ENCODE measurements around the gene OSBPL2. TPM values are rescaled to one million over a fixed set of nuclear protein-coding genes. Genes with fewer than 3 reads are reported as not detected.

OSBPL2 gene
- total RNA-seq, 2 experiments from 2014 or later: 17.2 to 40.0 TPM

DNA sequence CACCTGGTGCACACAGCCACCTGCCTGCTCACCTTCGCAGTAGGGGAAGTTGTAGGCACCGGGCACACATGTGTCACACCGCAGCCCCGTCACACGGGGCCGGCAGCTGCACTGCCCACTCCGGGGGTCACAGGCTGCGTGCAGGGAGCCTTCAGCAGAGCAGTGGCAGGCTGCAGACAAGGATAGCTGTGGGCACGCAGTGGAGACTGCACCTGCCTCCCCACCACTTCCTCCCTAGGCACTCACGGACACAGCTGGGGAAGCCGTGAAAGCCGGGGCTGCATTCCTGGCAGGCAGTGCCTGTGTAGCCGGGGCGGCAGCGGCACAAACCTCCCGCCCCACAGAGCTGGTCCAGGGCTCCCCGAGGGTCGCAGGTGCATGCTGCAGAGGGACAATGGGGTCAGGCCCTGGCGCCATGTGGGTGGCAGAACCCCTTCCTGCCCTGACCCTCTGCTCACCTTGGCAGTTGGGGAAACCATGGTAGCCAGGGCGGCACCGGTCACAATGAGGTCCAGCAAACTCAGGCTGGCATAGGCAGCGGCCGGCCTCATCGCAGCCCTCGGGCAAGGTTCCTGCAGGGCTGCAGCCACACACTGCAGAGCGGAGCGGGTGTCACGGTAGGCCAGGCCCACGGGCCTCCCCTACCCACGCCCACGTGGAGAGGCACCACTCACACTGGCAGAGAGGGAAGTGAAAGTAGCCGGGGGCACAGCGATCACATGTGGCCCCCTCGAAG is 99.4 kb downstream of the OSBPL2 start:
- Histone ChIP-seq H3K27ac (ENCODE audit: low read depth, low read length, poor library complexity, severe bottlenecking) (peak overlapping the region; percentile 97), H3K4me3 (ENCODE audit: low read depth, low read length, poor library complexity, severe bottlenecking) (peak overlapping the region; percentile 20), H3K79me2 (ENCODE audit: insufficient read depth, low read depth, low read length) (peaks cover 4% of the 10 kb centered on the region; the same call in 1 of the 2 replicates), H3K9me2 (ENCODE audit: insufficient read depth, low read length) (no peaks in the 10 kb centered on the region), H3K4me1 (ENCODE audit: insufficient read depth, low read length, poor library complexity, severe bottlenecking) (peaks cover 69% of the 10 kb centered on the region), H3K9me3 (ENCODE audit: low read length) (0 out of 2 replicates have a peak, but pooled peaks cover 7% of the 10 kb centered on the region), H2AFZ (ENCODE audit: low read length) (no peak overlapping the region), H3K36me3 (ENCODE audit: insufficient read depth, low read length) (peaks cover 34% of the 10 kb centered on the region), H3K4me2 (ENCODE audit: low read length) (peak overlapping the region; percentile 76), H4K20me1 (ENCODE audit: insufficient read depth, low read length) (no peaks in the 10 kb centered on the region)
- TF ChIP-seq, protein P1, sequence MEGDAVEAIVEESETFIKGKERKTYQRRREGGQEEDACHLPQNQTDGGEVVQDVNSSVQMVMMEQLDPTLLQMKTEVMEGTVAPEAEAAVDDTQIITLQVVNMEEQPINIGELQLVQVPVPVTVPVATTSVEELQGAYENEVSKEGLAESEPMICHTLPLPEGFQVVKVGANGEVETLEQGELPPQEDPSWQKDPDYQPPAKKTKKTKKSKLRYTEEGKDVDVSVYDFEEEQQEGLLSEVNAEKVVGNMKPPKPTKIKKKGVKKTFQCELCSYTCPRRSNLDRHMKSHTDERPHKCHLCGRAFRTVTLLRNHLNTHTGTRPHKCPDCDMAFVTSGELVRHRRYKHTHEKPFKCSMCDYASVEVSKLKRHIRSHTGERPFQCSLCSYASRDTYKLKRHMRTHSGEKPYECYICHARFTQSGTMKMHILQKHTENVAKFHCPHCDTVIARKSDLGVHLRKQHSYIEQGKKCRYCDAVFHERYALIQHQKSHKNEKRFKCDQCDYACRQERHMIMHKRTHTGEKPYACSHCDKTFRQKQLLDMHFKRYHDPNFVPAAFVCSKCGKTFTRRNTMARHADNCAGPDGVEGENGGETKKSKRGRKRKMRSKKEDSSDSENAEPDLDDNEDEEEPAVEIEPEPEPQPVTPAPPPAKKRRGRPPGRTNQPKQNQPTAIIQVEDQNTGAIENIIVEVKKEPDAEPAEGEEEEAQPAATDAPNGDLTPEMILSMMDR (conservative IDR thresholded peaks at IDR 0.05; ENCODE audit: low read length): no peak
- TF ChIP-seq EZH2phosphoT487 (IDR thresholded peaks at IDR 0.05; ENCODE audit: borderline replicate concordance, low read depth, low read length): no peak
- ChIA-PET CTCF (ENCODE audit: unreplicated experiment) (no interaction called here), POLR2A (no interaction called here)
- BruUV-seq (replicated peaks): no TSS peak
- peak; percentile 92 for DNase-seq (ENCODE audit: low spot score)
- intact Hi-C loops (cut with micrococcal nuclease; ENCODE audit: unreplicated experiment): loop anchor here (1.0 to 5.0 kb wide), 3 partner anchors 35 to 270 kb away; partner anchors contain the start of genes ADRM1 and RPS21

DNA sequence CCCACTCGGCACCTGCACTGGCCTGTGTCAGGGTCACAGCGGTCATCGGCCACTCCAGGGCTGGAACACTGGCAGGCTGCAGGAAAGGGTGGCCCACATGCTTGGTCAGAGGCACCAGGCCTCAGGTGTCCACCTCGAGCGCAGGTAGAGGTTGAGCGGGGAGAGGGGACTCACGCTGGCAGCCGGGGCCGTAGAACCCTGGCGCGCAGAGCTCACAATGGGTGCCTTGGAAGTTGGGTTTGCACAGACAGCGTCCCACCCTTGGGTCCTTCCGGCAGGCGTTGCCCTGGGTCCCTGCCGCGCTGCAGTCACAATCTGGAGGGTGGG is 99.9 kb downstream of the OSBPL2 start:
- H3K27ac ChIP-seq (ENCODE audit: low read depth, low read length, poor library complexity, severe bottlenecking): peak overlapping the region; percentile 97
- intact Hi-C loops (cut with micrococcal nuclease; ENCODE audit: unreplicated experiment): loop anchor here (5.0 kb wide), 2 partner anchors 49 to 269 kb away; partner anchors contain the start of gene RPS21
- TF ChIP-seq EZH2phosphoT487 (IDR thresholded peaks at IDR 0.05; ENCODE audit: borderline replicate concordance, low read depth, low read length): no peak
- TF ChIP-seq, protein P1 (conservative IDR thresholded peaks at IDR 0.05; ENCODE audit: low read length): no peak
- no peaks in the 10 kb centered on the region for H3K9me2 ChIP-seq (ENCODE audit: insufficient read depth, low read length)
- 0 out of 2 replicates have a peak, but pooled peaks cover 7% of the 10 kb centered on the region for H3K9me3 ChIP-seq (ENCODE audit: low read length)
- H4K20me1 ChIP-seq (ENCODE audit: insufficient read depth, low read length): no peaks in the 10 kb centered on the region
- CTCF ChIA-PET (ENCODE audit: unreplicated experiment): no interaction called here
- DNase-seq (ENCODE audit: low spot score): no peak
- peaks cover 4% of the 10 kb centered on the region; the same call in 1 of the 2 replicates for H3K79me2 ChIP-seq (ENCODE audit: insufficient read depth, low read depth, low read length)
- peak overlapping the region; percentile 76 for H3K4me2 ChIP-seq (ENCODE audit: low read length)
- H3K36me3 ChIP-seq (ENCODE audit: insufficient read depth, low read length): peaks cover 39% of the 10 kb centered on the region
- H3K4me3 ChIP-seq (ENCODE audit: low read depth, low read length, poor library complexity, severe bottlenecking): peak overlapping the region; percentile 20
- POLR2A ChIA-PET: no interaction called here
- H3K4me1 ChIP-seq (ENCODE audit: insufficient read depth, low read length, poor library complexity, severe bottlenecking): peaks cover 69% of the 10 kb centered on the region
- H2AFZ ChIP-seq (ENCODE audit: low read length): no peak overlapping the region
- no TSS peak for BruUV-seq (replicated peaks)

DNA sequence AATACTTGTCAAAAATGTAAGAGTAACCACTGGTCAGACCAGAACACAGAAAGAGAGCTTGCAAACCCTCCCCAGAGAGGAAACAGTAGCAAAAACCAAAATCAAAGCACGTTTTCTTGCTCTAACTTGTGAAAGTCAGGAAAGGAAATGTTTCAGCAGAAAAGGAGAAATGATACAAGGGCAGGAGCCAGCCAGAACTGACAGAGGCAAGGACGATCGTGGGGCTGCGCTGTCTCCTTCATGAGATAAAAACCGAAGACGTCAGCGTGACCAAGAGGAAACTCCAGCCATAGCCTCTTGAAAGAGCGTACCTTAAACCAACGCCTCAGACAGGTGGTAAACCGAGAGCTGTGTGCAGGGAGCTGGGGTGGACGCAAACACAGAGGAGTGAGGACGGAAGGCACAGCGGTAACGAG is 101.3 kb downstream of the OSBPL2 start:
- CTCF ChIA-PET (ENCODE audit: unreplicated experiment): no interaction called here

More for the DNA sequence above, 101.3 kb downstream of the OSBPL2 start:
- POLR2A ChIA-PET: interaction anchor here (0.7 to 1.5 kb wide), 7 partner anchors 12 to 336 kb away, joined by 3 to 5 read pairs (median 4); no protein-coding TSS in a partner anchor
- peak overlapping the region; percentile 76 for H3K4me2 ChIP-seq (ENCODE audit: low read length)
- peak overlapping the region; percentile 97 for H3K27ac ChIP-seq (ENCODE audit: low read depth, low read length, poor library complexity, severe bottlenecking)
- intact Hi-C loops (cut with micrococcal nuclease; ENCODE audit: unreplicated experiment): loop anchor here (1.0 to 5.0 kb wide), 4 partner anchors 20 to 268 kb away; partner anchors contain the start of genes LAMA5 and RPS21
- no peaks in the 10 kb centered on the region for H4K20me1 ChIP-seq (ENCODE audit: insufficient read depth, low read length)
- peak overlapping the region; percentile 62 for H3K4me3 ChIP-seq (ENCODE audit: low read depth, low read length, poor library complexity, severe bottlenecking)
- 0 out of 2 replicates have a peak, but pooled peaks cover 7% of the 10 kb centered on the region for H3K9me3 ChIP-seq (ENCODE audit: low read length)
- no peak for TF ChIP-seq EZH2phosphoT487 (IDR thresholded peaks at IDR 0.05; ENCODE audit: borderline replicate concordance, low read depth, low read length)
- TF ChIP-seq, protein P1 (conservative IDR thresholded peaks at IDR 0.05; ENCODE audit: low read length): no peak
- H3K4me1 ChIP-seq (ENCODE audit: insufficient read depth, low read length, poor library complexity, severe bottlenecking): peaks cover 71% of the 10 kb centered on the region
- H3K79me2 ChIP-seq (ENCODE audit: insufficient read depth, low read depth, low read length): peaks cover 4% of the 10 kb centered on the region; the same call in 1 of the 2 replicates
- peaks cover 40% of the 10 kb centered on the region for H3K36me3 ChIP-seq (ENCODE audit: insufficient read depth, low read length)
- H3K9me2 ChIP-seq (ENCODE audit: insufficient read depth, low read length): no peaks in the 10 kb centered on the region
- DNase-seq (ENCODE audit: low spot score): peak; percentile 92
- BruUV-seq (replicated peaks): no TSS peak
- peak overlapping the region; percentile 19; the same call in 1 of the 2 replicates for H2AFZ ChIP-seq (ENCODE audit: low read length)

Data from OCI-LY7 (cell line).